NCI-H748 treated with DMSO at 0.1 percent for 48 hours (cell line): ENCODE results near the gene RINT1.

Source experiments
- DNase-seq: peaks from one replicate; lab custom pipeline; 2025; lab: John Stamatoyannopoulos, UW

The RINT1 gene

DNA sequence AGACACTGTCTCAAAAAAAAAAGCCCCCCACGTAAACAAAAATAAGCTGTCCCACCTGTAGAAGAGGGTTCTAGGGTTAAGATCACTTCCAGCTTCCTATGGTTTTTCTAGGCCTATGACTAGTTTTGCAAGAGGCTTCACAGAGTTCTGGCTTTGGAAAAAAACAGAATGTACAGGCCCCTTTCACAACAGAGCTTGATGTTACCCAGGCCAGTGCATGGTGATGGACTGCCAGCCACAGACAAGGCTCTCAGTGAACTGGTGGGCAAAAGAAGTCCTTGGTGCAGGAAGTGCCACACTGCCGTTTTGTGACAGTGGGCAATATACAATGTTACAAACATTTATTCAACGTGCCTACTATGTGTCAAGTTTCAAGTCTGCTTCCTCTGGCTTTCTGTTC, 67.5 kb downstream of the RINT1 start:
- DNase-seq = no peak

DNA sequence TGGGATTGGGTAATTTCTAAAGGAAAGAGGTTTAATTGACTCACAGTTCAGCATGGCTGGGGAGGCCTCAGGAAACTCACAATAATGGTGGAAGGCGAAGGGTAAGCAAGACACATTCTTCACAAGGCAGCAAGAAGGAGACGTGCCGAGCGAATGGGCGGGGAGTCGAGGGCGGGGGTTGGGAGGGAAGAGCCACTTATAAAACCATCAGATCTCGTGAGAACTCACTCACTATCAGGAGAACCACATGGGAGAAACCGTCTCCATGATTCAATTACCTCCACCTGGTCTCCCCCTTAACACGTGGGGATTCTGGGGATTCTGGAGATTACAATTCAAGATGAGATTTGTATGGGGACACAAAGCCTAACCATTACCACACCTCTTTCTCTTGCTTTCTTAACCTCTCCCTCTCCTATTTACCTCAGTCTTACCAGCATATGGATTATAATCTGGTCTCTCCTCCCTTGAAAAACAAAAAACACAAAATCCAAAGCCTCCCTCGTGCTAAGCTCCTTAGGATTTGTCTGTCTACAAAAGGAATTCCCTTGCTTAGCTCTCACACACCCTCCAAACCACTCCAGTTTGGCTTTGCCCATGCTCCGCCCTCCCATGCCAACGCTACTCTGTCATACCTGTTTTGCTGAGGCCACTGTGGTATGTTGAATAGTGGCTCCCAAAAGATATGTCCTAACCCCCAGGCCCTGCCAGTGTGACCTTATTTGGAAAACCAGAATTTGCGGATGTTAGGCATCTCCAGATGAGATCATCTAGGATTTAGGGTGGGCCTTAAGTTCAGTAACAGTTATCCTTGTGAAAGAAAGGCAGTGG, 68.9 kb downstream of the RINT1 start:
- no peak for DNase-seq

DNA sequence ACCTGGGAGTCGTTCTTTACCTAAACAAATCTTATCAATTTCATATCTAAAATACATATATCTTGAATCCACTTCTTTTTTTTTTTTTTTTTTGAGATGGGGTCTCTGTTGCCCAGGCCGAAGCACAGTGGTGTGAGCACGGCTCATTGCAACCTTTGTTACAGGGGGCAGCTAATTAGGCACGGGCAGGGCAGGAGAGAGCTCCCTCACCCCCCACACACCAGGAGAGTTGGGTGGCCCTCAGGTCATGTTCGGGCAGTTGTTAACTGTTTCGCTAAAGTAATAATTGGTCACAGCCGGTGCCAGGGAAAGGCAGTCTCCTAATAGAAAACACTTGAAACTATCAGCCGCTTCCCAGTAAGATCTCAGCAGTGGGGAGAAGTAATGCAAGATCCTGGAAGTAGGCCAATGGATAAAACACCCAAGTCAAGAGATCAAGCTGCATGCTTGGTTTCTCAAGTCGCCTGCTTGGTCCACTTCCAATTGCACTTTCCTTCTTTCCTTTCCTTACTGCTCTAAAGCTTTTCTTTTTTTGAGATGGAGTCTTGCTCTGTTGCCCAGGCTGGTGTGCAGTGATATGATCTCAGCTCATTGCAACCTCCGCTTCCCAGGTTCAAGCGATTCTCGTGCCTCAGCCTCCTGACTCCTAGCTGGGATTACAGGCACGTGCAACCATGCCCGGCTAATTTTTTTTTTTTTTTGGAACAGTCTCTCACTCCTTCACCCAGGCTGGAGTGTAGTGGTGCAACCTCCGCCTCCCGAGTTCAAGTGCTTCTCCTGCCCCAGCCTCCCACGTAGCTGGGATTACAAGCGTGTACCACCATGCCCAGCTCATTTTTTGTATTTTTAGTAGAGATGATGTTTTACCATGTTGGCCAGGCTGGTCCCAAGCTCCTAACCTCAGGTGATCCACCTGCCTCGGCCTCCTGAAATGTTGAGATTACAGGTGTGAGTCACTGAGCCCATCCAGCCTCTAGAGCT, 70.6 kb downstream of the RINT1 start:
- no peak for DNase-seq

DNA sequence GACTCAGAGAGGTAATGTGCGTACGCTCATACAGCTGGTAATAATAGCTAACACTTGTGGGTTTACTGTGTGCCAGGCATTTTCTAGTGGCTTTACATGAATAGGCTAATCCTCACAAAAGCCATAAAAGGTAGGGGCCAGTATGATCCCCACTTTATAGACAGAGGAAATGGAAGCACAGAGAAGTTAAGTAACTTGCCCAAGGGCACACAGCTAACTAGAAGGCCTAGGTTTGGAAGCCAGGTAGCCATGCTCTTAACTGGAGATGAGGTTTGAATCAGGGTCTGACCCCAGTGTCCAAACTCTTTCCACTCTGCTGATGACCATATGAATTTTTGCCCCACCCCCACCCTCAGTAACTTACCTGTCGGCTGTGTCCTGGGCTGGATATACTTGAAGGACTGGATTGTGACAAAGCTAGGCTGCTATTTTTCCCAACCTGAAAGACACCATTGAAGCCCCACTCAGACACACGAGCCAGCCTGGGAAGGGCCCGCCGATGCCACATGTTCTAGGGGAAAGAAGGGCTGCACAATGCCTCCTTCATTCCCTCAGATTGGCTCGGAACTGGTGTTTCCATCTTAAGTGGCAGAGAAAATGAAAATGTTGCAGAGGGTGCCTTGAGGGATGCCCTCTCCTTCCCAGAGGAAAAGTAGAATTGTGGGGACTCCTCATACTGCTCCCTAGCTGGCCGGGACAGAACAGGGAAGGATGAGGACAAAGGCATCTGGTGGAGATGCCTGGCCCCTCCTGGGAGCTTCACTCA, 78.3 kb downstream of the RINT1 start:
- no peak for DNase-seq

DNA sequence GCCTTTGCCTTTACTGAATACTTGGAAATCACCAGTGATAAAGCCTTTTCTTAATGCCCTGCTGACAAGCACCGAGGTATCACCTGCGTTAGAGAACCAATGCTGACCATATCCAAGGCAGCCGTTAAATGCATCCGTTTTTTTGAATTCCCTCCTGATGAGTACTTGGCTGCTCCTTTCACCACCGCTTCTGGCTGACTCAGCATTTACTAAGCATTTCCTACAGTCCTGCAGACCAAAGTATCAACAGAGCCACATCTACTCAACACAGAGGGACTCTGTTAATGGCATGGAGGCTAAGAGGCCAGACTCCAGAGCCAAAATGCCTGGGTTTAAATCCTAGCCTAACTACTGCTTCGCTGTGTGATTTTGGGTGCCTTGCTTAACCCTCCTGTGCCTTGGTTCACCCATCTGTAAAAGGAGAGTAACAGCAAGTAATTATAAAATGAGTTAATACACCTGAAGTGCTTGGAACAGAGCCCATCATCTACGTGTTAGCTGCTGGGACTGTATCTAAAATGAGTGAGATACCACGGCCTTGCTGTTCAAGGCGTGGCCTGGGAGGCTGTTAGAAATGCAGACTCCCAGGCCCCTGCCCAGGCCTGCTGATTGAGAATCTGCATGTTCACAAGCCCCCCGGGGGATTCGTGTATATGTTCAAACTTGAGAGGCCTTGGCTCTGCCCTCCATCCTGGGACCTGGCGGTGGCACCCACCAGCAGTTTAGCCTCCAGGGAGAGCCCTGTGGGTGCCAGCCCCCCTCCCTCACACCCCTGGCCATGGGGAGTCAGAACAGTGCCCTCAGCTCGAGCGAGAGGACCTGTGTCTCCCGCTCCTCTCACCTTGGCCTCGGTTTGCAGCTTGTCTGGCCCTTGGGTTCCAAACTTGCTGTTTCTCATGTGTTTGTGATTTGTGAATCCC, 80.1 kb downstream of the RINT1 start:
- no peak for DNase-seq

DNA sequence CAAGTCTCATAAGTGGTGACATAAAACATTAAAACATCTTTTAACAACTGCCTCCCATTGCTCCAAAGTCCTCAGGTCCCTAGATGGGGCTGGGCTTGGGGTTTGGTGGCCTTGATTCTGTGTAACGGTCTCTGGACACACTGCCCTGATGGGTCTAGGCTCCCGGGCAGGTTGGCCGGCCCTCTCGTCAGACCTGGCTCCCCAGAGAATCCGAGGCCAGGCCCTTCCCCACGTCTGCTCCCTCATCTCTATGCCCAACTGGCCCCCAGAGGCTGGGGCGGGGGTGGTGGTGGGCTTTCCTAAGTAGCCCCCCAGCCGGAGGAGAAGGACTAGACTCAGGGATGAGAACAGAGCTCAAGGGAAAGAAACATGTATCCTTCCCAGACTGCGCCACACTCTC, 80.8 kb downstream of the RINT1 start:
- DNase-seq = no peak

DNA sequence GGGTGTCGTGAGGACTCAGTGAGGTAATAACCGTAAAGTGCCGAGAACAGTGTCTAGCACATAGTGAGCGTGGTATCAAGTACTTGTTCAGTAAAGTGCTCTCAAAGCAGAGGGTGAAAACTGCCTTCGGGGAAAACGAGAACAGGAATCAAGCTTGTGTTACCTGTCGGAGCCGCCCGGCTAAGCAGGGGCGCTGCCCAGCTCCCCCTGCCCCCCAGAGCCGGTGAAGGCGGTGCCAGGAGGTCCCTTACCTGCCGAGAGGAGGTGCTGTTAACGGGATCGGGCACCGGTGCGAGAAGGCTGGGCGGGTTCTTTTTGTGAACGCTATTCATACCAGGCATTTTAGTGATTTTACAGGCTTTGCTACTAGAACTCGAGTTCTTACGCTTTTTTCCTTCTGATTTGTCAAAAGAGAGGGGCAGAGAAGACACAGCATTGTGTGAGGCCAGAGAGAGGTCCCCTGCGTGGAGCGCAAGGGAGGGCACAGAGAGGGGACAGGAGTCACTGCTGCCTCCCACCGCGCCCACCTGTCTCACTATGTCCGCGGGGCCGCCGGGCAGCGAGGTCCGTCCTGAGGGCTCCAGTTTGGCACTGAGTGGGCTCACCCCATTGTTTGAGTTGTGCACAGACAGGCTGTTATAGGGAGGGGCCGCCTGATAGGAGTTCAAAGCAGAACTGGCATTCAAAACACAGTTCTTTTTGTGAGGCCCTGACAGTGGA, 81.8 kb downstream of the RINT1 start:
- DNase-seq = no peak

DNA sequence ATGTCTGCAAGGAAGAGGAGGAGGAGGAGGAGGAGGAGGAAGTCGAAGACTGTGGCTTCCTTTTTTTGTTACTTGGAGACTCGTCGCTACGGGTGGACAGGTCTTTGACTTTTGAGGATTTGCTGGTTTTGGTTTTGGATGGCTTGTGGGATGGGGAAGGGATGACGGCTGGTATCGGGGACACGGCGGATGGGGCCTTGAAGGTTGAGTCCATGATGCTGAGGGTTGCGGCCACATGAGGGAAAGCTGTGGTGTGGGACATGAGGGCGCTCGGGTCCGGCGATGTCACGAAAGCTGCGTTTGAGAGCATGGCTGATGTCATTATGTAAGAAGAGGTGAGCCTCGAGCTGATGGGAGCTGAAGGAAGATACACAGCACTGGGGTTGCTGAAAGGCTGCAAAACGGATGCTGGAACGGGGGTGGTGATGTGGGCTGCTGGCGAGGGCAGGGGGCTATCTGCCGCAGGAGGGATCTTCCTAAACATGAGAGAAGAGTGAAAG, 82.4 kb downstream of the RINT1 start:
- no peak for DNase-seq
